Stimulated activated CD4-positive, alpha-beta T cell treated with anti-CD3 and anti-CD28 coated beads, TNF-alpha, amount 100 ng/mL, for 24 hours (primary cell): Measurements from ENCODE around the gene CSAD.

ENCODE experiments used
- DNase-seq, 3 experiments: peaks; one replicate each; pipeline ENCODE4 v3.0.0-alpha.2; 2020; ENCODE audit warnings: low read depth in 3 of 3

CSAD gene

GRCh38 chr12:53180220-53180930, at the start of gene CSAD, which contains the start of gene ZNF740:
Gene CSAD, minus strand, starts transcription at chr12:53180925. Its CDS starts 7,455 bp downstream, at chr12:53173470.
Gene ZNF740, plus strand, starts transcription at chr12:53180722. Its CDS starts 1,262 bp downstream, at chr12:53181984.
- DNase-seq = peak; percentile 95 to 98 (median 97)

GRCh38 chr12:53230108-53230845, 49.6 kb upstream of the CSAD start:
- DNase-seq = no peak

DNA sequence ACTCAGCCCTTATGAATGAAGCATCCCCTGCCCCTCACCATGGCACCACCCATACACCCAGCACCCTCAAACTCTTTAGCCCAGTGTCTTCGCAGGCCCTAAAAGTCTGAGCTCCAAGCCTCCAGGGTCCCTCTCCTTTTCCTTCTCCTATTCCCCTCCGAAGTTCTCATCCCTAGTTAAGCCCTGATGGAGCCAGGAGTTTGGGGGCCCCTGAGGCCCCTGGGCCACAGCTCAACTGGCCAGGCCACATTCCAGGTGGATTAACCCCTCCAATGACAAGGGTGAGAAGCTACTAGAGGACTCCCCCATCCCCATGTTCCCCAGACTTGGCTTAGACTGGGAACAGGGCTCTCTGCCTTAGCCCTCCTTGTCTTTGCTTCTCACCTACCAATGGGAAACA, 48.7 kb upstream of the CSAD start:
- DNase-seq = no peak

DNA sequence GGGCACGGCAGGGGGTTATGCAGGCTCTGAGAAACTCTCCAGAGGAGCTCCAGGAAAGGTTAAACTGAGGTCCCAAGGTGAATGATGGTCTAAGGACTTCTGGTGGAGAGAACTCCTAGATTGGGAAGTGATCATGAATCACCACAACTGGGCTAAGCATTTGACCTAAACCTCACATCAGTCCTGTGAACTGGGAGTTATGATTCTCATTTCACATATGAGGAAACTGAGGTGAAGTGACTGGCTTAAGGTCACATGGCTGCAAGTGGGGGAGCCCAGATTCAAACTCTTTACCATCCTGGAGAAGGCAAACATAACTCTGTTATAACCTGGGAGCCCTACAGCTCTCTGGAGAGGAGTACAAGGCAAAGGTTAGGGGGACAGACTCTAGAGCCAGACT, 47.1 kb upstream of the CSAD start:
- DNase-seq = no peak

DNA sequence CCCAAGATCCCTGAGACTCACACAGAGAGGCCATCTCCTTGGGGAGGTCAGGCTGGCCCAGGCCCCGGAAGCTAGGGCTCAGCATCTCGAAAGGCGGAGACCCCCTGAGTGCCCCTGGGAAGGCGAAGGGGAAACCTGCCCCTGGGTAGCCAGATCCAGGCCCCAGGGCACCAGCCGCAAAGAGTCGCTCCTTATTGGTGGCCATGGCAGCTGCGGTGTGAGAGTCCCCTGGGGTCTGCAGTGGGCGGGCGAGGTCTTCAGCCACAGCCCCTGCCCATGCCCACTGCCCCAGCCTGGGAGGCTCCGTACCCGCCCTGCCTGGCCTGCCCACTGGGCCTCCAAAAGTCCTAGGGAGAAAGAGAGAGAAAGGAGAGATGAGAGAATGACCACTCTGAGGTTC, 46.6 kb upstream of the CSAD start:
- DNase-seq = no peak

- no peak for DNase-seq
These were observed 46.1 kb upstream of the CSAD start for GRCh38 chr12:53226815-53227214.

DNA sequence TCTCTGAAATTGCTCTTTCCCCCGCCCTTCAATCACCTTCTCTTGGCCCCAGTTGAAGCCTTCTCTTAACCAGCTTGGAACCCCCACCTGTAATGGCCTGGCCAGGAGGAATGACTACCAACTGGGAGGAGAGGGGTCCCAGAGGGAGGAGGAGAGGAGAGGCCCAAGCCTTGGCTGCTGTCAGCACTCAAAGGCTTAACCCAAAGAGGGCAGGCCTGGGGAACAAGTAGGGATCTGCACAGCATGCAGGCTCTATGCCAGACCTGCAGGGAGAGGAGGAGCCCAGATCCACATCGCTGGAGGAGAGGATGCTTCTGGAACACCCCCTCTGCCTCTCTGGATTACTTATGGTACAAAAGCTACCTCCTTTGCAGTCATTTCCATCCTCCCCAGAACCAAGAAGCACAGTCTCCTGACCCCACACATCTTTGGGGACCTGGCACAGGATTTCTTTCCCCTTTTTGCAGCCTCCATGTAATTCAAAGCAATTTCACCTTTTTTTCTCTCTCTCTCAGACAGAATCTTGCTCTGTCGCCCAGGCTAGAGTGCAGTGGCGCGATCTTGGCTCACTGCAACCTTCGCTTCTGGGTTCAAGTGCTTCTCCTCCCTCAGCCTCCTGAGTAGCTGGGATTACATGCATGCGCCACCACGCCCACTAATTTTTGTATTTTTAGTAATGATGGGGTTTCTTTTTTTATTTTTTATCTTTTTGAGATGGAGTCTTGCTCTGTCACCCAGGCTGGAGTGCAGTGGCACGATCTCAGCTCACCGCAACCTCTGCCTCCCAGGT, 45.1 kb upstream of the CSAD start:
- no peak for DNase-seq

GRCh38 chr12:53224897-53225634, 44.3 kb upstream of the CSAD start:
- no peak for DNase-seq

GRCh38 chr12:53224061-53224896, 43.6 kb upstream of the CSAD start:
- DNase-seq = no peak

DNA sequence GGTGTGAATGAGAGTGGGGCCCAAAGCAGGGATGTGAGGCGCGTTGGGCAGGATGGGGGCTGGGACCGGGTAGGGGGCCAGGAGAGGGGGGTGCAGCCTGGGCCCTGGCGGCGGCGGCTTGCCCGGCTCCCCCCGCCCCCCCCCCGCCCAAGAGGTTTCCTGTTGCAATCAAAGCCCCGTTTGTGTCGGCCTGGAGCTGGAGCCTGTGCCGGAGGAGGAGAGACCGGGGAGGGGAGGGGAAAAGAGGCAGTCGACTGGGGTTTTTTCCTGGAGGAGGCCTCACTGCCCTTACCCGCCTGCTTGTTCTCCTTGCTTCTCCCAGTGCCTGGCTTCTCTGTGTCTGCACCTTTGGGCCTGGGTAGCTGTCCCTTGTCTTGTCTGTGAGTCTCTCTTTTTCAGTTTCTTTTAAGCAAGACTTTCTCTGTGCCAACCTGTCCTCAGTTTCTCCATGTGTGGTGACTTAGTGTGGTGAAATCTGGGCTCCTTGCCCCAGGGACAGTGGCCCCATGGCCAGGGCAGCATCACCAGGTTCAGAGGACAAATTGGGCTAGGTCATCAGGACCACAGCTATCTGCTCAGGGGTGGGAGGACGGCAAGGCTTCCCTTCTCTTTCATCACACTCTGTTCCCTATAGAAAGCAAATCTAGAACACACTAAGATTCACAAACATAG, 42.8 kb upstream of the CSAD start:
- DNase-seq = no peak

GRCh38 chr12:53222806-53223261, 42.1 kb upstream of the CSAD start:
- DNase-seq = no peak

- no peak for DNase-seq
These were observed 41.5 kb upstream of the CSAD start for GRCh38 chr12:53222170-53222721.

DNA sequence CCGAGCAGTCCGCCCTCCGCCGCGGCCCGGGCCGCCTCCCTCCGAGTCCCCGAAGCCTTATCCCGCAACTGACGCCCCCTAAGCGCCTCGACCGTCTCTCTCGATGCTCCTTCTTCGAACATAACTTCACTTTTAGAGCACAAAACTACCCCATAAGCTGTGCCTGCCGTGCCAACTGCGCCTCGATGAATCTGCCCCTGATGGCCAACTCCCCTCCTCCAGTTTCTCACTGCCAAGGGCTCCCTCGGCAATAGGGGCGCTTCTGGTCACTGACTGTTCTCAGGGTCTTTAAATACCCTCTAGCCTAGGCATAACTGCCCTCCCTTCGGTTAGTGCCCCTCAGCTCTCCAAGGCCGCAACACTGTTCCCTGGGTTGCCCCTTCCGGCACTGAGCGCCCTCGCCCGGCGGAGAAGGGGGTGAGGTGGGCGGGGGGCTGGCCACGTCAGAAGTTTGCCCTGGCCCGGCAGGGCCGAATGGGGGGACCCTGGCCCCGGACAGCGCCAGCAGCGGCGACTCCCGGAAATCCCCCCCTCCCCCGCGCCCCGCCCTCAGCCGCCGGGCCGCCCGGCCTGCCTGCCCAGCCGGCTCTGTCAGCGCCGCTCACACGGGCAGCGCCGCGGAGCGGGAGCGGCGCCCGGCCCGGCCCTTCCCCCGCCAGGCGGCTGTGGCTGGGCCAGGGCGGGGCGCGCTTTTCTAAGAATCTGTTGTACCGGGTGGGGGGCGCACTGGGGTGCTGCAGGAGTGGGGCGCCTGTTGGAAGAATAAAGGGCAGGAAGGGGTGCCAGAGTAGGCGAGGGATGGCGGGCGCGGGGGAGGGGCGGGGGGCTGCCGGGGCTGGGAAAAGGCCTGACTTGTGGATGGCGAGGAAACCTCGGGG, 40.7 kb upstream of the CSAD start:
- DNase-seq = peak in 1 of 3 experiments; percentile 37

DNA sequence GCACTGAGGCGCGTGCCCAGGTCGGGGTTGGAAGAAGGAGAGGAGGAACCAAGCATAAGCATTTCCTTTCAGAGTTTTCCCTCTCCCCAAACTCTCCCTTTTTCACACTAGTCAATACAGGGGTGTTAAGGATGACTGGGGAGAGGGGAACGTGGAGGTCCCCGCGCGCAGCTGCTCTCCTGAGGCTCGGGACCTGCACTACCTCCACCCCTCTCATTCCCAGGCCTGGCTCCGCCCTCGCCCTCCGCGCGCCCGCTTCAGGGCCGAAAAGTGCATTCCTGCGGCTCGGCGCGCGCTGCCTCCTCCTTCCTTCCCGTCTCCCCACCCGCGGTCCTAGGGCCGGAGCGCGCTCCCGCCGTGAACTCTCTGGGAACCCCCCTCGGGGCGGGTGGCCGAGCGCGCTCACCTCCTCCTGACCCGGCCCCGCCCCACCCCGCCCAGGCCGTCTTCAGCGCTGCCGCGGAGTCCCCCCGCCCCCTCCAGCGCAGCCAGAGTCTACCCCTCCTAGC, 40.0 kb upstream of the CSAD start:
- peak; percentile 48 to 82 (median 62) for DNase-seq

GRCh38 chr12:53219956-53220693, 39.4 kb upstream of the CSAD start:
- DNase-seq = peak; percentile 56 to 75 (median 58)

- peak; percentile 49 to 76 (median 67) for DNase-seq
These were observed 38.7 kb upstream of the CSAD start for GRCh38 chr12:53219292-53219955.
